NCI-H2107 (cell line): ENCODE measurements around the gene CCDC177.

Source experiments
- DNase-seq: peaks from one replicate; lab custom pipeline; 2025; lab: John Stamatoyannopoulos, UW

Gene CCDC177

GRCh38 chr14:69574263-69574953 is at the start of gene CCDC177:
CCDC177 (minus strand) TSS chr14:69574871; CDS start chr14:69573622, 1,249 bp downstream.
- DNase-seq, result peak; percentile 81

- DNase-seq, result no peak
Observed at GRCh38 chr14:69624136-69624535, 49.5 kb upstream of the CCDC177 start.

- DNase-seq, result no peak
Observed at GRCh38 chr14:69620981-69621380, 46.3 kb upstream of the CCDC177 start.

GRCh38 chr14:69620211-69620611 is 45.5 kb upstream of the CCDC177 start:
- DNase-seq, result no peak

- DNase-seq, result no peak
Observed at GRCh38 chr14:69619012-69619411, 44.3 kb upstream of the CCDC177 start.

GRCh38 chr14:69617796-69618195 is 43.1 kb upstream of the CCDC177 start:
- DNase-seq, result no peak

GRCh38 chr14:69616408-69616773 is 41.7 kb upstream of the CCDC177 start:
- no peak for DNase-seq

- peak; percentile 90 for DNase-seq
Observed at GRCh38 chr14:69615496-69616407, 41.1 kb upstream of the CCDC177 start.

- DNase-seq, result no peak
Observed at GRCh38 chr14:69615121-69615495, 40.4 kb upstream of the CCDC177 start.

GRCh38 chr14:69614592-69614991 is 39.9 kb upstream of the CCDC177 start:
- no peak for DNase-seq

GRCh38 chr14:69613312-69614073 is 38.8 kb upstream of the CCDC177 start:
- DNase-seq, result no peak

- no peak for DNase-seq
Observed at GRCh38 chr14:69612783-69613130, 38.1 kb upstream of the CCDC177 start.

GRCh38 chr14:69612014-69612782 is 37.5 kb upstream of the CCDC177 start:
- no peak for DNase-seq

- peak; percentile 96 for DNase-seq
Observed at GRCh38 chr14:69611172-69612013, 36.7 kb upstream of the CCDC177 start, which contains the start of gene SUSD6. SUSD6 (plus strand) TSS chr14:69611596; CDS start chr14:69658593, 46,997 bp downstream.

- DNase-seq, result peak; percentile 72
Observed at GRCh38 chr14:69610874-69611171, 36.2 kb upstream of the CCDC177 start.

GRCh38 chr14:69610020-69610873 is 35.6 kb upstream of the CCDC177 start:
- DNase-seq, result no peak

GRCh38 chr14:69606258-69607184 is 31.9 kb upstream of the CCDC177 start:
- DNase-seq, result no peak

GRCh38 chr14:69605738-69606137 is 31.1 kb upstream of the CCDC177 start:
- DNase-seq, result no peak
